Large intestine (tissue), 12 donors: ENCODE measurements around the gene RAB5B. TPM values are rescaled to one million over a fixed set of nuclear protein-coding genes. Genes with fewer than 3 reads are reported as not detected.
A peak's percentile ranks its signal among the peaks of the same experiment; 100 is the strongest.

Experiments
- DNase-seq, 2 donors: peaks; one replicate each; pipeline versions ENCODE4 v3.0.0 to v3.0.0-alpha.2; 2013
- H3K27ac ChIP-seq: one replicate; pipeline ENCODE4 v1.5.1; 2013; ENCODE audit warnings: low read length
- H3K27me3 ChIP-seq: 2 replicates; pipeline ENCODE4 v1.6.1; 2013; ENCODE audit warnings: low read length; ENCODE audit not compliant: control insufficient read depth, insufficient read depth
- H3K36me3 ChIP-seq: 2 replicates; pipeline ENCODE4 v1.6.1; 2013; ENCODE audit warnings: low read length; ENCODE audit not compliant: control insufficient read depth, insufficient read depth
- H3K4me1 ChIP-seq: one replicate; pipeline ENCODE4 v1.6.1; 2013; ENCODE audit warnings: low read length; ENCODE audit not compliant: control insufficient read depth, insufficient read depth
- H3K4me3 ChIP-seq: one replicate; pipeline ENCODE4 v1.5.1; 2013; ENCODE audit warnings: low read length
- H3K9me3 ChIP-seq: one replicate; pipeline ENCODE4 v1.6.1; 2013; ENCODE audit warnings: mild to moderate bottlenecking, low read depth, low read length, moderate library complexity; ENCODE audit not compliant: control insufficient read depth
- WGBS: methylation state at CpG from one replicate; pipeline ENCODE4 v1.1.5; 2013; ENCODE audit warnings: low lambda C conversion rate; ENCODE audit not compliant: insufficient coverage; 5-methylcytosine and 5-hydroxymethylcytosine counted together
- long read RNA-seq, 11 donors: transcript quantifications; one replicate each; lab custom pipeline, GENCODE V29; 2026
- polyA plus RNA-seq: library from polyadenylated mRNA; unstranded; fragments of 120-200 nt; gene quantifications from one replicate; pipeline ENCODE4 v1.2.1, GENCODE V29; 2013

Gene RAB5B
- polyA plus RNA-seq: 112 TPM
- long read RNA-seq, donor 1, full-length matches to known transcripts: 23 of 50 reads
- long read RNA-seq, donor 1, partial matches to known transcripts: 27 of 50 reads
- long read RNA-seq, donor 1, other reads (novel, unspliced or antisense): 0 of 50 reads
- long read RNA-seq, donor 2, full-length matches to known transcripts: 39 of 126 reads
- long read RNA-seq, donor 2, partial matches to known transcripts: 79 of 126 reads
- long read RNA-seq, donor 2, other reads (novel, unspliced or antisense): 8 of 126 reads
- long read RNA-seq, donor 3: 0 reads
- long read RNA-seq, donor 4, full-length matches to known transcripts: 7 of 17 reads
- long read RNA-seq, donor 4, partial matches to known transcripts: 10 of 17 reads
- long read RNA-seq, donor 4, other reads (novel, unspliced or antisense): 0 of 17 reads
- long read RNA-seq, donor 5, full-length matches to known transcripts: 36 of 85 reads
- long read RNA-seq, donor 5, partial matches to known transcripts: 49 of 85 reads
- long read RNA-seq, donor 5, other reads (novel, unspliced or antisense): 0 of 85 reads
- long read RNA-seq, donor 6, full-length matches to known transcripts: 34 of 236 reads
- long read RNA-seq, donor 6, partial matches to known transcripts: 202 of 236 reads
- long read RNA-seq, donor 6, other reads (novel, unspliced or antisense): 0 of 236 reads
- long read RNA-seq, donor 7, full-length matches to known transcripts: 13 of 45 reads
- long read RNA-seq, donor 7, partial matches to known transcripts: 32 of 45 reads
- long read RNA-seq, donor 7, other reads (novel, unspliced or antisense): 0 of 45 reads
- long read RNA-seq, donor 8, full-length matches to known transcripts: 55 of 234 reads
- long read RNA-seq, donor 8, partial matches to known transcripts: 173 of 234 reads
- long read RNA-seq, donor 8, other reads (novel, unspliced or antisense): 6 of 234 reads
- long read RNA-seq, donor 9, full-length matches to known transcripts: 31 of 137 reads
- long read RNA-seq, donor 9, partial matches to known transcripts: 106 of 137 reads
- long read RNA-seq, donor 9, other reads (novel, unspliced or antisense): 0 of 137 reads
- long read RNA-seq, donor 10, full-length matches to known transcripts: 35 of 94 reads
- long read RNA-seq, donor 10, partial matches to known transcripts: 59 of 94 reads
- long read RNA-seq, donor 10, other reads (novel, unspliced or antisense): 0 of 94 reads
- long read RNA-seq, donor 11, full-length matches to known transcripts: 29 of 133 reads
- long read RNA-seq, donor 11, partial matches to known transcripts: 104 of 133 reads
- long read RNA-seq, donor 11, other reads (novel, unspliced or antisense): 0 of 133 reads

DNA sequence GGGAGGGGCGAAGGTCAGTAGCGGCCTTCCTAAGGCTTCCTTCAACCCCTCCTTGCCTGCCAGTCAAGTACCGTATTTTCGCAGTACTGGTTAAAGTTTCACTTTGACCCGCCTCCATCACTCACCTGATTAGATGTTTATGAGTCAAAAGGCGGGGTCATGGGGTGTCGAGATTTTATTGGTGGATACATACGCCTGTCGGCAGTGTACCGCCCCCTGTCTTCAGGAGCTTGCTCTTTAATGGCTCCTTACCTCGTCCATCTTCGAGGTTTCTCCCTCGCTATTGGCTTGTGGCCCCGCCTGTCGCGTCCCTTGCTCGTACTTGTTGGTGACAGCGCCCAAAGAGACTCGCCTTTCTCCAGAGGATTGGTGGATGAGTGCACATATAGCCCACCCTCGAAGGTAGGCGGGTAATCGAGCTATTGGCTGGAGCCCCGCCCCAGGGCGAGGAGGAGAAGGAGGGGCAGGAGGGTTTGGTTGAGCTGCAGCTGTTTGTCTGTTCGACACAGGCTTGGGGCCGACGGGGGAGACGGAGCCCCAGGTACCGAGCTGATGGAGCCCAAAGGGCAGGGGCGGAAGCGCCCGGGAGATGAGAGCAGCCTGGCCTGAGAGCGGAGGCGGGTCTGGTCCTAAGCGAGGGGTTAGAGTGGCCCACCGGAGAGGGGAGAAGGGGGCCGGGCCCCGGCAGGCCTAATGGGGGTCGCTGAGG, at the start of gene RAB5B:
TSS of gene RAB5B (plus strand) at position 480 of the 709 bp plus-strand sequence. CDS start 12,883 bp downstream, outside the sequence.
- Histone ChIP-seq H3K4me1 (peaks cover 19% of the 10 kb centered on the region), H3K4me3 (peak within 1 kb of the TSS; percentile 87)
- no CpG with 5 or more reads among the region's 39 CpGs for WGBS

GRCh38 chr12:55925371-55925770, 48.5 kb upstream of the RAB5B start:
- DNase-seq: no peak
- peaks cover 13% of the 10 kb centered on the region for H3K4me1 ChIP-seq
- no peaks in the 10 kb centered on the region for H3K9me3 ChIP-seq
- no peak overlapping the region for H3K27ac ChIP-seq
- peaks cover 13% of the 10 kb centered on the region for H3K36me3 ChIP-seq
- no peak overlapping the region for H3K4me3 ChIP-seq
- WGBS: 92% methylated on average over 4 of the region's 4 CpGs
- H3K27me3 ChIP-seq: no peaks in the 10 kb centered on the region

More for the DNA sequence above, at the start of gene RAB5B:
- Histone ChIP-seq H3K27me3 (no peaks in the 10 kb centered on the region), H3K36me3 (peaks cover 14% of the 10 kb centered on the region), H3K9me3 (no peaks in the 10 kb centered on the region), H3K27ac (peak within 1 kb of the TSS; percentile 95)
- DNase-seq: peak; percentile 100

GRCh38 chr12:55925870-55926737, 47.8 kb upstream of the RAB5B start:
- Histone ChIP-seq H3K4me1 (peaks cover 21% of the 10 kb centered on the region), H3K4me3 (peak overlapping the region; percentile 93), H3K9me3 (no peaks in the 10 kb centered on the region), H3K27ac (peak overlapping the region; percentile 98), H3K27me3 (no peaks in the 10 kb centered on the region), H3K36me3 (peaks cover 13% of the 10 kb centered on the region)
- WGBS: no CpG with 5 or more reads among the region's 10 CpGs
- no peak for DNase-seq

- H3K4me1 ChIP-seq: peaks cover 24% of the 10 kb centered on the region
- peak overlapping the region; percentile 98 for H3K27ac ChIP-seq
- H3K36me3 ChIP-seq: peaks cover 12% of the 10 kb centered on the region
- no peaks in the 10 kb centered on the region for H3K9me3 ChIP-seq
- H3K27me3 ChIP-seq: no peaks in the 10 kb centered on the region
- DNase-seq: peak; percentile 93 to 97
- H3K4me3 ChIP-seq: peak overlapping the region; percentile 93
- WGBS: no CpG with 5 or more reads among the region's 42 CpGs
Observed at GRCh38 chr12:55926738-55927587, 46.9 kb upstream of the RAB5B start.

GRCh38 chr12:55927588-55928502, 46.0 kb upstream of the RAB5B start, which contains the start of gene PYM1:
Gene PYM1 (minus strand): TSS chr12:55927894. CDS start chr12:55927761, 133 bp downstream.
- WGBS: 0% methylated on average over 4 of the region's 49 CpGs
- H3K4me1 ChIP-seq: peaks cover 24% of the 10 kb centered on the region
- no peaks in the 10 kb centered on the region for H3K27me3 ChIP-seq
- H3K36me3 ChIP-seq: peaks cover 4% of the 10 kb centered on the region
- no peaks in the 10 kb centered on the region for H3K9me3 ChIP-seq
- H3K4me3 ChIP-seq: peak within 1 kb of the TSS; percentile 93
- peak; percentile 59 to 84 for DNase-seq
- H3K27ac ChIP-seq: peak within 1 kb of the TSS; percentile 98

GRCh38 chr12:55929306-55929791, 44.5 kb upstream of the RAB5B start:
- DNase-seq: peak in 1 of 2 donors; percentile 26
- Histone ChIP-seq H3K27me3 (no peaks in the 10 kb centered on the region), H3K4me1 (peaks cover 35% of the 10 kb centered on the region), H3K27ac (peak overlapping the region; percentile 44), H3K9me3 (no peaks in the 10 kb centered on the region), H3K36me3 (peaks cover 4% of the 10 kb centered on the region), H3K4me3 (no peak overlapping the region)
- no CpG with 5 or more reads among the region's 8 CpGs for WGBS

- DNase-seq: peak; percentile 49 to 80
- no peaks in the 10 kb centered on the region for H3K9me3 ChIP-seq
- H3K4me3 ChIP-seq: peak within 1 kb of the TSS; percentile 50
- H3K27ac ChIP-seq: peak within 1 kb of the TSS; percentile 71
- no peaks in the 10 kb centered on the region for H3K36me3 ChIP-seq
- no CpG with 5 or more reads among the region's 3 CpGs for WGBS
- peaks cover 7% of the 10 kb centered on the region for H3K27me3 ChIP-seq
- peaks cover 35% of the 10 kb centered on the region for H3K4me1 ChIP-seq
Observed at GRCh38 chr12:55930771-55931316, 43.0 kb upstream of the RAB5B start, which contains the start of gene DGKA. Gene DGKA (plus strand): TSS chr12:55931162. CDS start chr12:55936504, 5,342 bp downstream.
